NT2/D1 (cell line): ENCODE results near the gene INAFM1.

ENCODE experiments used
- DNase-seq: peaks from one replicate; pipeline ENCODE4 v3.0.0-alpha.2; 2011; ENCODE audit warnings: low read depth, low spot score
- H3K27me3 ChIP-seq: 2 replicates; pipeline ENCODE4 v1.6.0; 2011; ENCODE audit warnings: mild to moderate bottlenecking; ENCODE audit not compliant: insufficient read length, insufficient read depth
- H3K36me3 ChIP-seq: 2 replicates; pipeline ENCODE4 v1.6.1; 2011; ENCODE audit warnings: mild to moderate bottlenecking, low read length, mixed read lengths; ENCODE audit not compliant: insufficient read depth, insufficient read length
- H3K4me1 ChIP-seq: 2 replicates; pipeline ENCODE4 v1.5.1; 2011; ENCODE audit not compliant: insufficient read depth, insufficient read length
- H3K4me3 ChIP-seq: 2 replicates; pipeline ENCODE4 v1.5.1; 2011; ENCODE audit warnings: low read depth; ENCODE audit not compliant: insufficient read length
- H3K9ac ChIP-seq: 2 replicates; pipeline ENCODE4 v1.6.0; 2011; ENCODE audit warnings: low read depth; ENCODE audit not compliant: insufficient read length
- H3K9me3 ChIP-seq: 2 replicates; pipeline ENCODE4 v1.5.1; 2011; ENCODE audit warnings: mild to moderate bottlenecking, low read length; ENCODE audit not compliant: insufficient read depth
- SUZ12 ChIP-seq: IDR thresholded peaks from 2 replicates; pipeline ENCODE4 v1.6.1; 2011; ENCODE audit not compliant: insufficient read length, insufficient read depth; ENCODE audit errors: extremely low read depth
- YY1 ChIP-seq: IDR thresholded peaks from 2 replicates; pipeline ENCODE4 v1.6.1; 2011; ENCODE audit not compliant: insufficient read length, insufficient read depth
- ZNF274 ChIP-seq: IDR thresholded peaks from 2 replicates; pipeline ENCODE4 v1.6.1; 2011; ENCODE audit warnings: mild to moderate bottlenecking, low read depth, low read length

The INAFM1 gene

DNA sequence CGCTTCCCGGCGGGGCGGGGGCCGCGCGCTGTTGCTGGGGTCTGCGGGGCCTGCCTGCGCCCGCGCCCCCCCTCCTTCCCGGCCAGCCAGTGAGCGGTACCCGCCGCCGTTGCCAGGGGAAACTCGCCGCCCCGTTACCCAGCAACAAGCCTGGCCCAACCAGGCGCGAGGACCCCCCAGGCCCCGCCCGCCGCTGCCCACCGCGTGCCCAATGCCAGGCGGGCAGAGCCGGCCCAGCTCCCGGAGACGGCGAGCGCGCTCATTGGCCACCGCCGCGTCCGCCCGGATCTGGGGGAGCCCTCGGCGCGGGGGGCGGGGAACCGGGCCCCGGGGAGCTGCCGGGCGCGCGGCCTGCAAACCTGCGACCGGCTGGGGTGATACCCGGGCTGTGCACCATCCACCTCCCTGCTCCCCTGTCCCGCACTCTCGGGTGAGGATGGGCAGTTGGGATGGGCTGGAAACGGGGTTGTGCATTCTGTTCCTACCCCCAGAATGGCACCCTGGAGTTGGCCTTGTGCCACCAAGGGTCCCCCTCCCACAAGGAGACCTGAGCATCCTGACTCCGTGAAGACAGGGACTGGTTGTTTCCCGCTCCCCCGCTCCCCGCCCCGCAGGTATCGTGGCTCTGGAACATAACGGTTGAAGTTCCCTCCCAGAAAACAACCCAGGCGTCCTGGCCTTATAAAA is 34.9 kb upstream of the INAFM1 start:
- Histone ChIP-seq H3K9me3 (no peaks in the 10 kb centered on the region), H3K27me3 (peaks cover 37% of the 10 kb centered on the region), H3K4me1 (peaks cover 14% of the 10 kb centered on the region), H3K36me3 (no peaks in the 10 kb centered on the region), H3K4me3 (no peak overlapping the region), H3K9ac (peak overlapping the region; percentile 32)
- DNase-seq: no peak
- TF ChIP-seq SUZ12 (peak; percentile 29), ZNF274 (no peak)

DNA sequence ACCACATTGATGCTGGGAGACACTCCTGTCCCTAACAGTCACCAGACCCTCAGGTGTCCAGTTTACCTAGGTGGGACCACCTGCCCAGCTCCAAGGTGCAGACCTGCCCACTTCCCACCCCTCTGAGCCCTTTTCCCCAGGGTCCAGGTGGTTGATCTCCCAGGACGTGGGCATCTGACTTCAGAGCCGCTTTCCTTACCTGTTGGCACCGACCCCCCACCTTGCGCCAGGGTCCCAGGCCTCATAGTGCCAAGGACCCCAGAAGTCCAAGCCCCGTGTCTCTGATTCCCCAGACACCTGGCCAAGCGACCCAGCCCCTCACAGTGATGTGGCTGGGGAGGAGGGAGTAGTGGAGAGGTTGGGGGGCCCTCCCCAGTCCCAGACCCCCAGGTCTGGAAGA is 34.1 kb upstream of the INAFM1 start:
- H3K4me1 ChIP-seq: peaks cover 14% of the 10 kb centered on the region
- no peaks in the 10 kb centered on the region for H3K36me3 ChIP-seq
- TF ChIP-seq YY1 (no peak), SUZ12 (no peak), ZNF274 (no peak)
- H3K9me3 ChIP-seq: no peaks in the 10 kb centered on the region
- H3K27me3 ChIP-seq: peaks cover 37% of the 10 kb centered on the region
- no peak for DNase-seq
- H3K9ac ChIP-seq: peak overlapping the region; percentile 42
- no peak overlapping the region for H3K4me3 ChIP-seq

DNA sequence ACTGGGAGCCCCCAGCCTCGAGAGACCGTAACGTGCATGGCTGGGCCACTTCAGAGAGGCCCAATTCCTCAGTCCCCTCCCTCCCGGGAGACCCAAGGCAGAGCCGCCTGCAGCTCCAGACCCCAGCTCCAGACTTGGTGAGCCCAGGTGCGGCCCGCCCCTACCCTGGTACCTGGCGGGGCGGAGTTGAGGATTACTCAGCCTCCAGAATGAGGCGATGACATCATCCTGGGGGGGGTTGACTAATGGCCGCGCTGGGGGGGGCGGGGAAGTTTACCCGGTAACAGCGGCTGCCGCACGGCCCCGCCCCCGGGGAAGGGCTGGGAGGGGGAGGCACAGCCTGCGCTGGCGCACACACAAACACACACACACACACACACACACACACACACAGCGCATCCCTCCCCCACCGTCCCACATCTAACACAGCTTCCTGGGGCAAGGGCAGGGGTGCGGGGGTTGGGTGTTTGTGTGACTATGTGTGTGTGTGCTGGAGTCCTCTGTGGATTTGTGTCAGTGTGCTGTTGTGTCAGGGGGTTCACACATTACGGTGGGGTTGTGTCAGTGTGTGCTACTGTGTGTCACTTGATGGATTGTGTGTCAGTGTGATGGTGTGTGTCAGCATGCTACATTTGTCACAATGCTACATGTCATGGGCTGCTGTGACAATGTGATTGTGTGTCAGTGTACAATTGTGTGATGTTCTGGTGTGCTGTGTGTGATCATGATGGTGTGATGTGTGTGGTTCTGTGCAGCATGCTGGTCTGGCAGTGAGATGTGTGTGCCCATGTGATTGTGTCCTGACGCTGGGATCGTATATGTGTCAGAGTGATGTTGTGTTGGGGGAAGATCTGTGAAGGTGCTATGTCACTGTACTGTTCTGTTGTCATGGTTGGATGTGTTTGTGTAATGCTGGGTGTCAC is 33.4 kb upstream of the INAFM1 start:
- no peaks in the 10 kb centered on the region for H3K9me3 ChIP-seq
- DNase-seq: no peak
- H3K27me3 ChIP-seq: peaks cover 37% of the 10 kb centered on the region
- no peaks in the 10 kb centered on the region for H3K36me3 ChIP-seq
- no peak overlapping the region for H3K4me3 ChIP-seq
- peak overlapping the region; percentile 42 for H3K9ac ChIP-seq
- peaks cover 14% of the 10 kb centered on the region for H3K4me1 ChIP-seq
- TF ChIP-seq ZNF274: no peak
- TF ChIP-seq SUZ12: no peak
- no peak for TF ChIP-seq YY1

DNA sequence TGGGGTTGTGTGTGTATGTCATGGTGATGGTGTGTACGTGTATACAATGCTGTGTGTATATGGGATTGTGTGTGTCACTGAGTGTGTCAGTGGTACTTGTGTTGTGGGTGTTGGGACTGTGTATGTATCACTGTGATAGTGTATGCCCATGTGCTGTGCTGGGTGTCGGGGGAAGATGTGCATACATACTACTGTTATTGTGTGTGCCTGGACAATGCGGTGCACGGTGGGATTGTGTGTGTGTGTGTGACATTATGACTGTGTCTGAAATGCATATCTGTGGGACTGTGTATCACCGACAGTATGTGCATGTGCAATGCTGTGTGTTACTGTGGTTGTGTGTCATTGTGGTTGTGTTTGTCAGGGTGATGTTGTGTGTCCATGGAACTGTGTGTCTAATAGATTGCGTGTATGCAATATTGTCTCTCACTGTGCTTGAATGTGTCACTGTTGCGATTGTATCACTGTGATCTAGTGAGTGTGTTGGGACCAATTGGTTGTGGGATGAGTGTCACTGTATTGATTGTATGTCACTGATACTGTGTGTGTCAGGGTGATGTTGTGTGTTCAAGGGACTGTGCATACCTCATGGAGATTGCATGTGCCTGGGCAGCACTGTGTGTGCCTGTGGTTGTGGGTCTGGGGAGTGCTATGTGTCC is 32.6 kb upstream of the INAFM1 start:
- H3K4me1 ChIP-seq: peaks cover 14% of the 10 kb centered on the region
- no peak for TF ChIP-seq ZNF274
- no peak for TF ChIP-seq YY1
- no peak for TF ChIP-seq SUZ12
- no peak overlapping the region for H3K4me3 ChIP-seq
- H3K36me3 ChIP-seq: no peaks in the 10 kb centered on the region
- no peaks in the 10 kb centered on the region for H3K9me3 ChIP-seq
- no peak for DNase-seq
- no peak overlapping the region for H3K9ac ChIP-seq
- H3K27me3 ChIP-seq: peaks cover 37% of the 10 kb centered on the region

DNA sequence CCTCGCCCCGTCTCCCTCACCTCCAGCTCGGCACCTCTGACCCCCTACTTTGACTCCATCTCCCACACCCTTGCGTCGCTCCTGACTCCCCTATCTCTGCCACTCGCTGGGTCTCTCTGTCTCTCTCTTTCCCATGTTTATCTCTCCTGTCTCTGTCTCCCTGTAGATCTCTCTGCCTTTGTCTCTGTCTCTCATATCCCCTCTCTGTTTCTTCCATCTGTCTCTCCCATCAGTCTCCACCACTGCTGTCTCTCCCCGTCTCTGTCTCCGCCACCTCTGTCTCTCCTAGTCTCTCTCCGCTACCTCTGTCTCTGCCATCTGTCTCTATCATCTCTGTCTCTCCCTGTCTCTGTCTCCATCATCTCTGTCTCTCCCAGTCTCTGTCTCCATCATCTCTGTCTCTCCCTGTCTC is 31.3 kb upstream of the INAFM1 start:
- no peak for TF ChIP-seq ZNF274
- TF ChIP-seq SUZ12: no peak
- TF ChIP-seq YY1: no peak
- H3K4me3 ChIP-seq: peak overlapping the region; percentile 25
- peaks cover 14% of the 10 kb centered on the region for H3K4me1 ChIP-seq

DNA sequence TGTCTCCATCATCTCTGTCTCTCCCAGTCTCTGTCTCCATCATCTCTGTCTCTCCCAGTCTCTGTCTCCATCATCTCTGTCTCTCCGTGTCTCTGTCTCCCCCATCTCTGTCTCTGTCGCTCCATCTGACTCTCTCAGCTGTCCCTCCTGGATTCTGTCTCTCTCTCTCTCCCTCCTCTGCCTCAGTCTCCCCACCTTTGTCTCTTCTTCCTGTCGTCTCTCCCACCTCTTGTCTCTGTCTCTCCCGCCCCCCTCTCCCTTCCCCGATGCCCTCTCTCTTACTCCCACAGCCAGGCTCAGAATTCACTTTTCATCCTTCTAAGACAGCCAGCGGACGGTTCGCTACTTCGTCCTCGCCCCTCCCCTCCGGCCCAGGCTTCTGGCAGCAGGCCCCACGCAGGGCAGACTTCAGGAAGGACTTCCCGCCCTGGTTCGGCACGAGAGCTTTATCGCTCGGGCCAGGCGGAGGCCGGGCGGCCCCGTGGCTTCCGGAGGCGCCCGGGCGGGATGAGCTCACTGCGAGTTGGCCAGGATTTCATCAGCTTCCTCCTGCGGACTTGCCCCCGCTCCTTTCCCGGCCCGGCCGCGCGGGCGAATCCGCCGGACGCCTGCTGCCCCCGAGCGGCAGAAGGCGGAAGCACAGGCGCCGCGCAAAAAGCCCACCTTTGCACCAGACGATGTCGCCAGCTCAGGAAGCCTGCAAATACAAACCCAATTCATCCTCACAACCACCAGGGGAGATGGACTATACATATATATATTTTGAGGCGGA is 30.7 kb upstream of the INAFM1 start:
- Histone ChIP-seq H3K9ac (peak overlapping the region; percentile 61), H3K4me3 (peak overlapping the region; percentile 25), H3K4me1 (peaks cover 14% of the 10 kb centered on the region), H3K27me3 (peaks cover 33% of the 10 kb centered on the region), H3K36me3 (no peaks in the 10 kb centered on the region), H3K9me3 (no peaks in the 10 kb centered on the region)
- DNase-seq: peak; percentile 84
- TF ChIP-seq ZNF274: no peak

More for the DNA sequence above, 31.3 kb upstream of the INAFM1 start:
- Histone ChIP-seq H3K9me3 (no peaks in the 10 kb centered on the region), H3K9ac (no peak overlapping the region), H3K27me3 (peaks cover 37% of the 10 kb centered on the region), H3K36me3 (no peaks in the 10 kb centered on the region)
- no peak for DNase-seq
